HepG2 (cell line): Measurements from ENCODE around the gene SPRED2. TPM values are rescaled to one million over a fixed set of nuclear protein-coding genes. Genes with fewer than 3 reads are reported as not detected.

Experiments
- ATAC-seq: fragments of 200-7000 bp; cut with Tn5 transposase; 3 replicates; pipeline ENCODE4 v1.9.1; 2020; ENCODE audit warnings: mild to moderate bottlenecking, moderate library complexity
- BruUV-seq: library from RNA; stranded (reverse); fragments of 400-500 nt; replicated peaks from 2 replicates; lab custom pipeline; 2021; lab: Mats Ljungman, UMichigan
- CTCF ChIA-PET: fragments of 300-600 bp; formaldehyde crosslinking; extraction: SDS; loops from one replicate; lab custom pipeline; 2021; ENCODE audit warnings: low total read pairs, inconsistent platforms, low intra/inter-chr PET ratio; lab: Yijun Ruan, JAX
- POLR2A ChIA-PET: fragments of 350-600 bp; sonication (Branson Sonifier 250); formaldehyde crosslinking; loops from one replicate; lab custom pipeline; 2020; ENCODE audit warnings: antibody characterized with exemption, inconsistent platforms; lab: Yijun Ruan, JAX
- DNase-seq: peaks from one replicate; pipeline ENCODE4 v3.0.0-alpha.2; 2015; ENCODE audit warnings: low spot score
- FAIRE-seq: peaks from 3 replicates; lab custom pipeline; 2011; peaks lifted over from hg19 to GRCh38; lab: Jason Lieb, UNC
- H2AFZ ChIP-seq: one replicate; pipeline ENCODE4 v1.6.1; 2011; ENCODE audit warnings: low read length, inconsistent platforms
- H3K27ac ChIP-seq: fragments of 300-600 bp; 3 replicates; pipeline ENCODE4 v1.8.0; 2011; ENCODE audit warnings: mixed run types, mild to moderate bottlenecking, mixed read lengths, low read length, inconsistent platforms; ENCODE audit not compliant: insufficient read depth; ENCODE audit errors: extremely low read length
- H3K27me3 ChIP-seq, 2 experiments: fragments of 200-600 bp in 1 of 2; 2 replicates in 1 of 2; 3 replicates in 1 of 2; pipeline versions ENCODE4 v1.6.0 to v1.8.0; 2011; ENCODE audit warnings: low read length in 2 of 2, mild to moderate bottlenecking in 2 of 2, moderate library complexity in 2 of 2, inconsistent platforms in 1 of 2; ENCODE audit not compliant: insufficient read depth in 2 of 2, control insufficient read depth in 1 of 2
- H3K36me3 ChIP-seq, 2 experiments: fragments of 200-600 bp in 1 of 2; replicated peaks in 1 of 2; 2 replicates in 1 of 2; 3 replicates in 1 of 2; pipeline versions ENCODE4 v1.5.1 to v1.8.0; 2011; ENCODE audit warnings: low read length in 2 of 2, inconsistent platforms in 1 of 2; ENCODE audit not compliant: insufficient read depth in 2 of 2, control insufficient read depth in 1 of 2
- H3K4me1 ChIP-seq: 2 replicates; pipeline ENCODE4 v1.5.1; 2012; ENCODE audit warnings: low read length, inconsistent platforms; ENCODE audit not compliant: insufficient read depth
- H3K4me2 ChIP-seq: 2 replicates; pipeline ENCODE4 v1.6.0; 2011; ENCODE audit warnings: low read depth, low read length, inconsistent platforms
- H3K4me3 ChIP-seq, 3 experiments: fragments of 200-600 bp in 1 of 3; sonication (generic), shearing (Covaris generic) in 1 of 3; replicated peaks in 1 of 3; 2 replicates each; pipeline ENCODE4 v1.5.1; 2011 to 2016; ENCODE audit warnings: low read length in 3 of 3, inconsistent platforms in 2 of 3, low read depth in 2 of 3, mild to moderate bottlenecking in 2 of 3, control low read depth in 1 of 3, mixed read lengths in 1 of 3; ENCODE audit not compliant: insufficient read depth in 1 of 3
- H3K79me2 ChIP-seq: one replicate; pipeline ENCODE4 v1.6.1; 2011; ENCODE audit warnings: low read length, inconsistent platforms; ENCODE audit not compliant: insufficient read depth
- H3K9ac ChIP-seq: 2 replicates; pipeline ENCODE4 v1.6.0; 2011; ENCODE audit warnings: mild to moderate bottlenecking, low read depth, low read length, inconsistent platforms; ENCODE audit not compliant: insufficient read depth
- H3K9me3 ChIP-seq: 2 replicates; pipeline ENCODE4 v1.5.1; 2012; ENCODE audit warnings: mild to moderate bottlenecking, low read length
- H4K20me1 ChIP-seq: 2 replicates; pipeline ENCODE4 v1.6.0; 2011; ENCODE audit warnings: inconsistent platforms, mild to moderate bottlenecking, low read length, moderate library complexity; ENCODE audit not compliant: insufficient read depth
- ZFY ChIP-seq: sonication (generic); formaldehyde crosslinking; IDR thresholded peaks from 2 replicates; pipeline ENCODE4 v1.4.0; 2020; ENCODE audit warnings: missing genetic modification reagents
- ZNF460 ChIP-seq: sonication (generic); formaldehyde crosslinking; IDR thresholded peaks from 2 replicates; pipeline ENCODE4 v1.5.1; 2020; ENCODE audit warnings: missing genetic modification reagents, mild to moderate bottlenecking, borderline replicate concordance
- ZNF563 ChIP-seq: sonication (generic); formaldehyde crosslinking; IDR thresholded peaks from 2 replicates; pipeline ENCODE4 v1.8.0; 2022; ENCODE audit warnings: mild to moderate bottlenecking, moderate library complexity, missing genetic modification reagents
- ZNF615 ChIP-seq: sonication (generic); formaldehyde crosslinking; IDR thresholded peaks from 2 replicates; pipeline ENCODE4 v1.5.0; 2020; ENCODE audit warnings: mild to moderate bottlenecking, missing genetic modification reagents, borderline replicate concordance
- WGBS: methylation state at CpG from one replicate; pipeline ENCODE4 v1.1.6; 2017; ENCODE audit warnings: low lambda C conversion rate; 5-methylcytosine and 5-hydroxymethylcytosine counted together
- in situ Hi-C: cut with HindIII; loops from 2 replicates; pipeline ENCODE4 v1.10.0; 2017; ENCODE audit warnings: low pct_unique_long_range_greater_than_20kb; ENCODE audit not compliant: extremely low pct_ligation_motif_present
- intact Hi-C: fragments of 100-400 bp; cut with micrococcal nuclease; formaldehyde crosslinking; loops from one replicate; pipeline ENCODE4 v1.10.0; 2022; ENCODE audit not compliant: unreplicated experiment
- polyA plus RNA-seq, 8 experiments: library from polyadenylated mRNA; depleted of rRNA in 3 of 8; stranded (reverse) in 7 of 8; unstranded in 1 of 8; fragments of >200 nt; fragmentation: Illumina TruSeq in 4 of 8; extraction: Trizol in 4 of 8; gene quantifications; 2 replicates each; pipeline versions ENCODE4 v1.2.1 to v1.2.3, GENCODE V29; 2011 to 2016; ENCODE audit warnings: low read depth in 4 of 8, missing spikeins in 1 of 8, mixed read lengths in 1 of 8; ENCODE audit not compliant: insufficient read depth in 1 of 8
- total RNA-seq, 5 experiments: library from RNA; depleted of rRNA; stranded (reverse); fragments of >200 nt; fragmentation: Illumina TruSeq; extraction: Trizol; gene quantifications; 2 replicates each; pipeline ENCODE4 v1.2.3, GENCODE V29; 2016; ENCODE audit warnings: low read depth in 1 of 5
- TF ChIP-seq, protein P1 (sequence below), 2 experiments: sonication (generic) in 1 of 2; formaldehyde crosslinking in 1 of 2; IDR thresholded peaks; 2 replicates each; pipeline versions ENCODE4 v1.4.0 to v1.6.1; 2016 to 2020; ENCODE audit warnings: borderline replicate concordance in 1 of 2, low read depth in 1 of 2, mild to moderate bottlenecking in 1 of 2, missing genetic modification reagents in 1 of 2

The SPRED2 gene
- total and polyA plus RNA-seq, 2 of the 13 experiments (the other 11 are each of a cell fraction or from before 2014, with no cell fraction given), result 13.0 to 37.0 TPM

DNA sequence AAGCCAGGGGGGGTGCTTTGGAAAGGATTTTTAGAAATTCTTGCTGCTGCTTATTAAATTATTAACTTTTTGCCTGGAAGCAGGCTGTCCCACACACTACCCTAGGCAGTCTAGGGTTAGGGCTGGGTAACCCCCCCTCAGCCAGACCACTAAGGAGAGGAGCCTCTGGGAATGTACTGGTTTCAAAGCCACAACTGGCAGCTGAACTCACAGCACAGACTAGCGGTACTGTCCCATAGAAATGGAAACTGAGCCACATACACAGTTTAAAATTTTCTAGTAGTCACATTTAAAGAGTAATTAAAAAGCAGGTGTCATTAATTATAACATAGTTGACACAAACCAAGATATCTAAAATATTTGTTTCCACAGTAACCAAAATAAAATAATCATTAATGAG is 50.1 kb downstream of the SPRED2 start:
- H3K79me2 ChIP-seq, result peaks cover 93% of the 10 kb centered on the region
- BruUV-seq, result no TSS peak
- WGBS, result 94% methylated on average over 1 of the region's 1 CpG
- no peaks in the 10 kb centered on the region for H3K27me3 ChIP-seq
- H3K36me3 ChIP-seq, result peaks cover 4 to 24% of the 10 kb centered on the region in 2 experiments
- in situ Hi-C loops (loop anchor here (5.0 kb wide), 1 partner anchor 50 kb away; the partner anchor contains the start of gene SPRED2), intact Hi-C loops (loop anchor here (1.0 to 2.0 kb wide), 4 partner anchors 9 to 171 kb away; partner anchors contain the start of gene SPRED2)
- peak overlapping the region; percentile 74 for H3K4me2 ChIP-seq
- H2AFZ ChIP-seq, result no peak overlapping the region
- no peaks in the 10 kb centered on the region for H3K9me3 ChIP-seq
- H3K27ac ChIP-seq, result peak overlapping the region; percentile 59
- ChIA-PET POLR2A (interaction anchor here (1.1 to 3.6 kb wide), 8 partner anchors 9 to 252 kb away, joined by 3 to 26 read pairs (median 10); partner anchors contain the start of genes ACTR2, RAB1A and SPRED2), CTCF (no interaction called here)
- peaks cover 100% of the 10 kb centered on the region for H3K4me1 ChIP-seq
- peak overlapping the region in 1 of 3 experiments; percentile 47; a peak in 1 of 6 replicates for H3K4me3 ChIP-seq
- FAIRE-seq (no peak), ATAC-seq (no peak), DNase-seq (no peak)
- H4K20me1 ChIP-seq, result peaks cover 63% of the 10 kb centered on the region
- no peak overlapping the region for H3K9ac ChIP-seq
- TF ChIP-seq ZNF563 (CRISPR knock-in tag), result 0 out of 2 replicates have a peak, but pooled peaks have one; percentile 6
- no peak for TF ChIP-seq ZNF460
- TF ChIP-seq, protein P1, sequence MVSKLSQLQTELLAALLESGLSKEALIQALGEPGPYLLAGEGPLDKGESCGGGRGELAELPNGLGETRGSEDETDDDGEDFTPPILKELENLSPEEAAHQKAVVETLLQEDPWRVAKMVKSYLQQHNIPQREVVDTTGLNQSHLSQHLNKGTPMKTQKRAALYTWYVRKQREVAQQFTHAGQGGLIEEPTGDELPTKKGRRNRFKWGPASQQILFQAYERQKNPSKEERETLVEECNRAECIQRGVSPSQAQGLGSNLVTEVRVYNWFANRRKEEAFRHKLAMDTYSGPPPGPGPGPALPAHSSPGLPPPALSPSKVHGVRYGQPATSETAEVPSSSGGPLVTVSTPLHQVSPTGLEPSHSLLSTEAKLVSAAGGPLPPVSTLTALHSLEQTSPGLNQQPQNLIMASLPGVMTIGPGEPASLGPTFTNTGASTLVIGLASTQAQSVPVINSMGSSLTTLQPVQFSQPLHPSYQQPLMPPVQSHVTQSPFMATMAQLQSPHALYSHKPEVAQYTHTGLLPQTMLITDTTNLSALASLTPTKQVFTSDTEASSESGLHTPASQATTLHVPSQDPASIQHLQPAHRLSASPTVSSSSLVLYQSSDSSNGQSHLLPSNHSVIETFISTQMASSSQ (IDR thresholded peaks at IDR 0.05; ENCODE audit: low read depth), result no peak
- TF ChIP-seq, protein P1 (CRISPR knock-in tag; IDR thresholded peaks at IDR 0.05; ENCODE audit: borderline replicate concordance), result no peak
- no peak for TF ChIP-seq ZFY (CRISPR knock-in tag)
- TF ChIP-seq ZNF615 (CRISPR knock-in tag), result 0 out of 2 replicates have a peak, but pooled peaks have one; percentile 10
- TF ChIP-seq, all 625 proteins: peak for 2
